ENCODE data around the gene LTBP1. TPM values are rescaled to one million over a fixed set of nuclear protein-coding genes. Genes with fewer than 3 reads are reported as not detected.

LTBP1 gene
- total and polyA plus RNA-seq, 2 experiments from 2014 or later, result 157 to 211 TPM

DNA sequence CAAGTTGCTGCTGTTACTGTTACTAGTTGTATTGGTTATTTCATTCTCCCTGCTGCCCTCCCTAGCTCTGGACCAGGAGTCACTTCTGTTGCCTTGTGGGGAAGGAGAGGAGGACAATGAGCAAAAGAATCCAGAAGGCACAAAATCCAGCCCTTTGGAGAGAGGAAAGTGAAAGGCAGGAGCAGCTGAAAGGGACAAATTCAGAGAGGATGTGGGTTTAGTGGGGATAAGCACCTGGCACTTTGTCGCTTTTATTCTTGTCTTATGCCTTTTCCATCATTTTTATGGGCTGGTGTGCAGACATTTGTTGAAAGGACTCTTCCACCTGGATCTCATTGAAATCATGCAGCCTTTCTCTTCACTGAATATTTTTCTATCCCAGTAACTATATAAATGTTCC lies 24.3 kb upstream of the LTBP1 start:
- Histone ChIP-seq H3K27ac (no peak overlapping the region), H3K79me2 (ENCODE audit: insufficient read depth) (no peaks in the 10 kb centered on the region), H3K9me2 (ENCODE audit: insufficient read depth) (no peaks in the 10 kb centered on the region), H3K27me3 (replicated peaks; ENCODE audit: insufficient read depth) (peaks cover 15% of the 10 kb centered on the region; the same call in 1 of the 2 replicates), H3K9me3 (ENCODE audit: low read depth) (no peaks in the 10 kb centered on the region), H3K9ac (no peak overlapping the region), H3K4me2 (ENCODE audit: unreplicated experiment) (no peak overlapping the region), H3K4me1 (ENCODE audit: insufficient read depth) (no peaks in the 10 kb centered on the region), H2AFZ (no peak overlapping the region), H4K20me1 (ENCODE audit: insufficient read depth) (no peaks in the 10 kb centered on the region), H3K36me3 (ENCODE audit: low read depth) (no peaks in the 10 kb centered on the region), H3F3A (ENCODE audit: insufficient read depth) (no peaks in the 10 kb centered on the region), H3K4me3 (no peak overlapping the region)
- WGBS, 2 experiments (ENCODE audit: low coverage in 1 of 2, low lambda C conversion rate in 2 of 2, missing lambda C conversion rate in 2 of 2), result 4 to 19% methylated on average over 1 of the region's 1 CpG
- in situ Hi-C loops (cut with MboI), result no loop called here
- DNase-seq, result no peak
- no peak for TF ChIP-seq EZH2phosphoT487 (IDR thresholded peaks at IDR 0.05; ENCODE audit: insufficient read depth, low read depth)
- no peak for TF ChIP-seq EZH2 (IDR thresholded peaks at IDR 0.05; ENCODE audit: insufficient read depth, poor library complexity, severe bottlenecking)

GRCh38 chr2:32923109-32923508 lies 23.6 kb upstream of the LTBP1 start:
- H3F3A ChIP-seq (ENCODE audit: insufficient read depth), result no peaks in the 10 kb centered on the region
- in situ Hi-C loops (cut with MboI), result no loop called here
- no peaks in the 10 kb centered on the region for H3K9me3 ChIP-seq (ENCODE audit: low read depth)
- no peaks in the 10 kb centered on the region for H3K36me3 ChIP-seq (ENCODE audit: low read depth)
- no peak overlapping the region for H3K9ac ChIP-seq
- DNase-seq, result no peak
- no peaks in the 10 kb centered on the region for H3K79me2 ChIP-seq (ENCODE audit: insufficient read depth)
- H3K27ac ChIP-seq, result no peak overlapping the region
- peaks cover 15% of the 10 kb centered on the region; the same call in 1 of the 2 replicates for H3K27me3 ChIP-seq (replicated peaks; ENCODE audit: insufficient read depth)
- no peaks in the 10 kb centered on the region for H3K9me2 ChIP-seq (ENCODE audit: insufficient read depth)
- TF ChIP-seq EZH2phosphoT487 (IDR thresholded peaks at IDR 0.05; ENCODE audit: insufficient read depth, low read depth), result no peak
- no peaks in the 10 kb centered on the region for H3K4me1 ChIP-seq (ENCODE audit: insufficient read depth)
- 48 to 52% methylated on average over 2 of the region's 2 CpGs for WGBS, 2 experiments (ENCODE audit: low coverage in 1 of 2, low lambda C conversion rate in 2 of 2, missing lambda C conversion rate in 2 of 2)
- no peaks in the 10 kb centered on the region for H4K20me1 ChIP-seq (ENCODE audit: insufficient read depth)
- H2AFZ ChIP-seq, result no peak overlapping the region
- H3K4me2 ChIP-seq (ENCODE audit: unreplicated experiment), result no peak overlapping the region
- no peak overlapping the region for H3K4me3 ChIP-seq

DNA sequence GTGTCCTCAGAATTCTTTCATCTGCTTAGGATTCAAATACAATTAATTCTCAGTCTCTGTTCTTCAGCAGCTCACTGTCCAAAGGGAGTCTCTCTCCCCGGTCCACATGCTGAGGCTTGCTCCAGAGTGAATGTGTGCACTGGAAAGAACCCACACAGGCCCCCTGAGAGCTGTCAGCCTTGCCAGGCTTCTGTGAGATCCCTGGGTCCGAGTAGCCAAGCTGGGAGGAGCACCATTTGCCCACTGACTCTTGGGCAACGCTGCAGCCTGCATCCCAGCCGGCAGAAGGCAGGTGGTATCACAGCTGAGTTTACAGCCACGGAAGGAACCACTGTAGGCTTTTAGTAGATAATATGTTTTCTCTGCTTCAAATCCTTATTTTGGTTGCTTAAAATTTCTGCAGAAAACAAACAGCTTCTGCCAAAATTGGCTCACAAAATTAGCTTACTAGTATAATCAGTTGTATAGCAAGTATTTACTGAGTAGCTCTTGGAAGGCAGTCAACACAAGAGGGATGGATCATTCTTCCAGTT lies 21.4 kb upstream of the LTBP1 start:
- no peak overlapping the region for H3K27ac ChIP-seq
- H4K20me1 ChIP-seq (ENCODE audit: insufficient read depth), result no peaks in the 10 kb centered on the region
- WGBS, 2 experiments (ENCODE audit: low coverage in 1 of 2, low lambda C conversion rate in 2 of 2, missing lambda C conversion rate in 2 of 2), result 25 to 30% methylated on average over 5 of the region's 5 CpGs
- H3K4me3 ChIP-seq, result no peak overlapping the region
- H3K79me2 ChIP-seq (ENCODE audit: insufficient read depth), result no peaks in the 10 kb centered on the region
- H2AFZ ChIP-seq, result no peak overlapping the region
- DNase-seq, result no peak
- no peaks in the 10 kb centered on the region for H3K9me3 ChIP-seq (ENCODE audit: low read depth)
- no peaks in the 10 kb centered on the region for H3F3A ChIP-seq (ENCODE audit: insufficient read depth)
- in situ Hi-C loops (cut with MboI), result no loop called here
- H3K4me2 ChIP-seq (ENCODE audit: unreplicated experiment), result no peak overlapping the region
- no peaks in the 10 kb centered on the region for H3K4me1 ChIP-seq (ENCODE audit: insufficient read depth)
- H3K36me3 ChIP-seq (ENCODE audit: low read depth), result no peaks in the 10 kb centered on the region
- TF ChIP-seq EZH2 (IDR thresholded peaks at IDR 0.05; ENCODE audit: insufficient read depth, poor library complexity, severe bottlenecking) (no peak), EZH2phosphoT487 (IDR thresholded peaks at IDR 0.05; ENCODE audit: insufficient read depth, low read depth) (no peak)
- H3K9ac ChIP-seq, result no peak overlapping the region
- peaks cover 18% of the 10 kb centered on the region; the same call in 1 of the 2 replicates for H3K27me3 ChIP-seq (replicated peaks; ENCODE audit: insufficient read depth)
- no peaks in the 10 kb centered on the region for H3K9me2 ChIP-seq (ENCODE audit: insufficient read depth)

DNA sequence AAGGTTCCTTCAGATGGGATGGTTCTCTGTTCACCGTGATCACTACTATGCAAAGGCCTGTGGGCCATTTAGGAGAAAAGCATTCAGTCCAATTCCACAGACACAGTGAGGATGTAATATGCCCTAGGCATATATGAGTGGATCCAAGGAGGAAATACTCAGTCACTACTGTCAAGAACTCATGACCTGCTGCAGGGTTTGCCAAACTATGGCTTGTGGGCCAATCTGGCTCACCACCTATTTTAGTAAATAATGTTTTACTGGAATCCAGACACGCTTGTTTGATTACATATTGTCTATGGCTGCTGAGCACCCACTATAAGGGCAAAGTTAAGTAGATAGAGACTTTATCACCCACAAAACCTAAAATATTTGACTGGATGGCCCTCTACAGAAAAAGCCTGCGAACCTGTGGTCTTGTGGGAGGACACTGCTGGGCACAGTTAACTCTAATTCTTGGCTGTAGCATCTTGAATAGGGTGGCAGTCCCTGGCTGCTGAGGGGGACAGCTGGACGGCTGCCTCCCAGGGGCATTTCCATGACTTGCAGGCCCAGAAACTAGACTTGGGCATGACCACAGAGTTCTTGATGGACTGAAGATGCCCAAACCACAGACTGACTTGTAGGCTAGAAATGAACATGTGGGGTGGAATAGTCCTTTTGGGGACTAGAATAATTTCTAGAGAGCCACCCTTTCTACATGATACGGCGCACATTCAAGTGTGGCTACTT lies 20.6 kb upstream of the LTBP1 start:
- Histone ChIP-seq H4K20me1 (ENCODE audit: insufficient read depth) (no peaks in the 10 kb centered on the region), H3K4me1 (ENCODE audit: insufficient read depth) (no peaks in the 10 kb centered on the region), H3K27me3 (replicated peaks; ENCODE audit: insufficient read depth) (peaks cover 18% of the 10 kb centered on the region; the same call in 1 of the 2 replicates), H3K9me2 (ENCODE audit: insufficient read depth) (no peaks in the 10 kb centered on the region), H3K79me2 (ENCODE audit: insufficient read depth) (no peaks in the 10 kb centered on the region), H3K4me2 (ENCODE audit: unreplicated experiment) (no peak overlapping the region), H2AFZ (no peak overlapping the region), H3K9me3 (ENCODE audit: low read depth) (no peaks in the 10 kb centered on the region), H3K9ac (no peak overlapping the region), H3F3A (ENCODE audit: insufficient read depth) (no peaks in the 10 kb centered on the region), H3K36me3 (ENCODE audit: low read depth) (no peaks in the 10 kb centered on the region), H3K27ac (no peak overlapping the region), H3K4me3 (no peak overlapping the region)
- TF ChIP-seq EZH2phosphoT487 (IDR thresholded peaks at IDR 0.05; ENCODE audit: insufficient read depth, low read depth) (no peak), EZH2 (IDR thresholded peaks at IDR 0.05; ENCODE audit: insufficient read depth, poor library complexity, severe bottlenecking) (no peak)
- DNase-seq, result no peak
- in situ Hi-C loops (cut with MboI), result no loop called here
- WGBS, 2 experiments (ENCODE audit: low coverage in 1 of 2, low lambda C conversion rate in 2 of 2, missing lambda C conversion rate in 2 of 2), result 70 to 75% methylated on average over 6 of the region's 6 CpGs
